DND-41 (cell line): ENCODE measurements around the gene ABCA3.
"Not testable (repeated sequence)": the region's sequence is repeated elsewhere in the genome, so short reads cannot be mapped to it uniquely, and the experiment has no call there.

ENCODE experiments used
- CTCF ChIP-seq: IDR thresholded peaks from 2 replicates; pipeline ENCODE4 v1.5.1; 2012; ENCODE audit warnings: borderline replicate concordance, low read length, moderate library complexity, mild to moderate bottlenecking; ENCODE audit not compliant: poor library complexity, severe bottlenecking; ENCODE audit errors: extremely low read depth
- EZH2 ChIP-seq: IDR thresholded peaks from 3 replicates; pipeline ENCODE4 v1.6.1; 2012; ENCODE audit warnings: borderline replicate concordance, low read depth, mild to moderate bottlenecking, moderate library complexity, low read length, inconsistent platforms; ENCODE audit not compliant: severe bottlenecking

- not testable (repeated sequence) for TF ChIP-seq EZH2, CTCF
Measured at GRCh38 chr16:2258530-2258929, 82.0 kb downstream of the ABCA3 start.
